ENCODE data around the gene CACYBP. TPM values are rescaled to one million over a fixed set of nuclear protein-coding genes. Genes with fewer than 3 reads are reported as not detected.

The CACYBP gene
- total RNA-seq, 2 experiments from 2014 or later: 394 to 452 TPM

- no peaks in the 10 kb centered on the region for H3K36me3 Mint-ChIP-seq (ENCODE audit: low read depth)
- DNase-seq: peak; percentile 32
- ChIA-PET POLR2A (interaction anchor here (0.7 to 0.9 kb wide), 2 partner anchors 33 to 35 kb away, joined by 3 to 5 read pairs; no protein-coding TSS in a partner anchor), CTCF (interaction anchor here (0.5 to 3.3 kb wide), 9 partner anchors 12 to 176 kb away, joined by 3 to 17 read pairs (median 4); partner anchors contain the start of gene CACYBP)
- intact Hi-C loops (cut with DNase I, micrococcal nuclease): loop anchor here (1.0 to 10.0 kb wide), 4 partner anchors 35 to 810 kb away; partner anchors contain the start of genes CACYBP (in 2 of the 2) and RABGAP1L (in 1 of the 2)
- H3K27ac Mint-ChIP-seq: peak overlapping the region; percentile 92
- no peaks in the 10 kb centered on the region for H3K27me3 Mint-ChIP-seq
- peak; percentile 86 for ATAC-seq
- no peaks in the 10 kb centered on the region for H3K9me3 Mint-ChIP-seq (ENCODE audit: low read depth)
- peak overlapping the region; percentile 53 for H3K4me3 Mint-ChIP-seq
- peaks cover 55% of the 10 kb centered on the region for H3K4me1 Mint-ChIP-seq
Observed at GRCh38 chr1:174964261-174964971, 35.3 kb upstream of the CACYBP start.

GRCh38 chr1:174964972-174965361 lies 34.8 kb upstream of the CACYBP start:
- Mint-ChIP-seq H3K4me1 (peaks cover 60% of the 10 kb centered on the region), H3K27me3 (no peaks in the 10 kb centered on the region), H3K36me3 (ENCODE audit: low read depth) (peaks cover 3% of the 10 kb centered on the region), H3K27ac (peak overlapping the region; percentile 92), H3K4me3 (peak overlapping the region; percentile 53), H3K9me3 (ENCODE audit: low read depth) (no peaks in the 10 kb centered on the region)
- ChIA-PET POLR2A (interaction anchor here (1.2 kb wide), 1 partner anchor 58 kb away, joined by 6 read pairs; the partner anchor contains the start of gene MRPS14), CTCF (interaction anchor here (0.9 to 3.3 kb wide), 4 partner anchors 18 to 177 kb away, joined by 3 to 17 read pairs (median 4); partner anchors contain the start of gene CACYBP)
- peak; percentile 21 for ATAC-seq
- DNase-seq: no peak
- intact Hi-C loops (cut with DNase I, micrococcal nuclease): loop anchor here (1.0 to 10.0 kb wide), 5 partner anchors 34 to 810 kb away; partner anchors contain the start of genes CACYBP (in 2 of the 2) and RABGAP1L (in 1 of the 2)

GRCh38 chr1:174965362-174966007 lies 34.3 kb upstream of the CACYBP start:
- ATAC-seq: no peak
- Mint-ChIP-seq H3K36me3 (ENCODE audit: low read depth) (peaks cover 3% of the 10 kb centered on the region), H3K9me3 (ENCODE audit: low read depth) (no peaks in the 10 kb centered on the region), H3K27ac (peak overlapping the region; percentile 92), H3K4me1 (peaks cover 63% of the 10 kb centered on the region), H3K4me3 (peak overlapping the region; percentile 53), H3K27me3 (no peaks in the 10 kb centered on the region)
- POLR2A ChIA-PET: interaction anchor here (0.6 to 1.2 kb wide), 5 partner anchors 11 to 1758 kb away, joined by 3 to 6 read pairs (median 3); partner anchors contain the start of gene MRPS14
- peak; percentile 11 for DNase-seq
- CTCF ChIA-PET: interaction anchor here (0.5 to 3.3 kb wide), 7 partner anchors 14 to 1609 kb away, joined by 3 to 17 read pairs (median 3); partner anchors contain the start of gene CACYBP
- intact Hi-C loops (cut with DNase I, micrococcal nuclease): loop anchor here (5.0 to 10.0 kb wide), 2 partner anchors 148 to 811 kb away; partner anchors contain the start of gene RABGAP1L (in 1 of the 2)

- H3K36me3 Mint-ChIP-seq (ENCODE audit: low read depth): peaks cover 3% of the 10 kb centered on the region
- intact Hi-C loops (cut with DNase I, micrococcal nuclease): loop anchor here (5.0 to 10.0 kb wide), 2 partner anchors 149 to 811 kb away; partner anchors contain the start of gene RABGAP1L (in 1 of the 2)
- CTCF ChIA-PET: interaction anchor here (0.5 to 3.3 kb wide), 5 partner anchors 13 to 1610 kb away, joined by 3 to 17 read pairs (median 5); partner anchors contain the start of gene CACYBP
- peak overlapping the region; percentile 92 for H3K27ac Mint-ChIP-seq
- no peak for DNase-seq
- peaks cover 63% of the 10 kb centered on the region for H3K4me1 Mint-ChIP-seq
- POLR2A ChIA-PET: interaction anchor here (0.6 to 1.2 kb wide), 5 partner anchors 11 to 1759 kb away, joined by 3 to 6 read pairs (median 3); partner anchors contain the start of gene MRPS14
- no peaks in the 10 kb centered on the region for H3K9me3 Mint-ChIP-seq (ENCODE audit: low read depth)
- H3K4me3 Mint-ChIP-seq: peak overlapping the region; percentile 53
- H3K27me3 Mint-ChIP-seq: no peaks in the 10 kb centered on the region
- ATAC-seq: no peak
Observed at GRCh38 chr1:174966008-174966572, 33.7 kb upstream of the CACYBP start.

DNA sequence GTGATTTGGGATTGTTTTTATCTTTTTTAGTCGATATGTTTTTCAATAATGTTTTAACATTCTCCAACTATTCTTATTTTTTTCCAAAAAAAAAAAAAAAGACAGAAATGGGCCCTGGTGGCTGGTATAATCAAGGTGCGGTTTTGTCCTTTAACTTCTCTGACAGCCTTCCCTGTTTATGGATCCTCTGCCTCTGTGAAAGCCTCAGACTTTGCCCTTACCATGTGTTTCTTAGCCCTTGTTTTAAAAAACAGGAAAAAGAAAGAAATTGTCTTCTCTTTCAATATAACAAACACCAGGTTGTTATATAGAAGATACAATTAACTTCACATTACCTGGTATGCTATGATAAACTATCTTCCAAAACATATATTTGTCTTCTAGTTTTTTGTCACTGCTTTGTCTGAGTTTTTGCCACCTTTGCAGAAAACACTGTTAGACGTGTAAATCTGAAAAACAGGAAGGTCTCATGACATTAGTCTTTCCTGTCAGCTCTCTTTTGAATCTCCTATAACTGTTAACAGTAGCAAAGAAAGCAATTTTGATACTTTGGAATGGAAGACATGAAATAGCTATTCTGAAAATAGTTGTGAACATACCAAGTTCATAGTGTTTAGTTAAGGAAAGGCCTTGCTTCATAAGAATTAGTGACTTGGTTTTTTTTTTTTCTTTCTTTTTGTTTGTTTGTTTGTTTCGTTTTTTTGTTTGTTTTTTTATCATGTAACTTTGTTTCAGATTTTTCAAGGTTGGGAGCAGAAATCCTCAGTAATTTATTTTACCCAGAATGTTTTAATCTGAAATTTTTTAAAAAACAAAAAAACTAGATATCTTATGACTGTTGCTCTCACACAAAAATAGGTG lies 31.7 kb upstream of the CACYBP start:
- intact Hi-C loops (cut with DNase I, micrococcal nuclease): loop anchor here (1.0 to 10.0 kb wide), 7 partner anchors 15 to 813 kb away; partner anchors contain the start of genes CACYBP (in 2 of the 2) and RABGAP1L (in 1 of the 2)
- POLR2A ChIA-PET: interaction anchor here (0.5 to 1.2 kb wide), 8 partner anchors 9 to 1585 kb away, joined by 3 to 10 read pairs (median 4); partner anchors contain the start of gene CACYBP
- CTCF ChIA-PET: interaction anchor here (0.6 to 1.3 kb wide), 6 partner anchors 10 to 746 kb away, joined by 3 to 7 read pairs (median 3); no protein-coding TSS in a partner anchor
- Mint-ChIP-seq H3K4me3 (peak overlapping the region; percentile 24), H3K27me3 (no peaks in the 10 kb centered on the region), H3K4me1 (peaks cover 74% of the 10 kb centered on the region), H3K9me3 (ENCODE audit: low read depth) (no peaks in the 10 kb centered on the region), H3K27ac (peak overlapping the region; percentile 70), H3K36me3 (ENCODE audit: low read depth) (peaks cover 3% of the 10 kb centered on the region)
- no peak for ATAC-seq
- DNase-seq: no peak

DNA sequence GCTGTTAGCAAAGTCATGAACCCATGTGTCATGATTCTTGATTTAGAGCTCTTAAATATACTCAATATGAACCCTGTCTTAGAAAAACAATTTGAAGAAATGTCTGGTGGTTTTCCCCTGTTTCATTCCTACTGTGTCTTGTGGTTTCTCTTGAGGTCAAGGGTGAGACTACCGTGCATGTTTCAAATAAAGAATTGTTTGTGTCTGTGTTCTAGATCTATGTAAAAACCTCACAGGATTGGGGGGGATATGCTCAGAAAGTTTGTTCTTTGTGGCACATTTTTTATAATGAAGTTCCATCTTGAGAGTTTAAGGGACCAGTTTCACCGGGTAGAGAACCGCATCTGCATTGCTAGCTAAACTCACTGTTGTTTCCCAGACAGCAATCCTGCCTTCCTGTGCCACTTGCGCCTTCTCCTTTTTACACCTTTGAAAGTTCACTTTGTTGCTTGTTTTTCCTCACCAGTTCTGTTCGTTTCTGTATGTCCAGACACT lies 30.9 kb upstream of the CACYBP start:
- Mint-ChIP-seq H3K36me3 (ENCODE audit: low read depth) (peaks cover 3% of the 10 kb centered on the region), H3K27ac (peak overlapping the region; percentile 70), H3K4me3 (peak overlapping the region; percentile 24), H3K27me3 (no peaks in the 10 kb centered on the region), H3K4me1 (peaks cover 67% of the 10 kb centered on the region), H3K9me3 (ENCODE audit: low read depth) (no peaks in the 10 kb centered on the region)
- ATAC-seq (peak; percentile 61), DNase-seq (peak; percentile 31)
- ChIA-PET POLR2A (interaction anchor here (0.6 to 1.2 kb wide), 6 partner anchors 8 to 169 kb away, joined by 3 to 10 read pairs (median 4); partner anchors contain the start of gene CACYBP), CTCF (interaction anchor here (0.6 to 1.3 kb wide), 6 partner anchors 9 to 747 kb away, joined by 3 to 7 read pairs (median 3); no protein-coding TSS in a partner anchor)
- intact Hi-C loops (cut with DNase I, micrococcal nuclease): loop anchor here (1.0 to 10.0 kb wide), 7 partner anchors 14 to 814 kb away; partner anchors contain the start of genes CACYBP (in 2 of the 2) and RABGAP1L (in 1 of the 2)

GRCh38 chr1:174969977-174970376 lies 29.8 kb upstream of the CACYBP start:
- Mint-ChIP-seq H3K27me3 (no peaks in the 10 kb centered on the region), H3K4me1 (peaks cover 55% of the 10 kb centered on the region), H3K4me3 (no peak overlapping the region), H3K9me3 (ENCODE audit: low read depth) (no peaks in the 10 kb centered on the region), H3K27ac (peak overlapping the region; percentile 33), H3K36me3 (ENCODE audit: low read depth) (peaks cover 3% of the 10 kb centered on the region)
- CTCF ChIA-PET: interaction anchor here (0.7 to 1.8 kb wide), 3 partner anchors 10 to 20 kb away, joined by 4 to 5 read pairs (median 4); no protein-coding TSS in a partner anchor
- intact Hi-C loops (cut with DNase I, micrococcal nuclease): loop anchor here (2.0 to 10.0 kb wide), 4 partner anchors 13 to 815 kb away; partner anchors contain the start of gene RABGAP1L (in 1 of the 2)
- POLR2A ChIA-PET: interaction anchor here (0.6 kb wide), 1 partner anchor 946 kb away, joined by 4 read pairs; no protein-coding TSS in a partner anchor
- DNase-seq (peak; percentile 33), ATAC-seq (peak; percentile 7)

DNA sequence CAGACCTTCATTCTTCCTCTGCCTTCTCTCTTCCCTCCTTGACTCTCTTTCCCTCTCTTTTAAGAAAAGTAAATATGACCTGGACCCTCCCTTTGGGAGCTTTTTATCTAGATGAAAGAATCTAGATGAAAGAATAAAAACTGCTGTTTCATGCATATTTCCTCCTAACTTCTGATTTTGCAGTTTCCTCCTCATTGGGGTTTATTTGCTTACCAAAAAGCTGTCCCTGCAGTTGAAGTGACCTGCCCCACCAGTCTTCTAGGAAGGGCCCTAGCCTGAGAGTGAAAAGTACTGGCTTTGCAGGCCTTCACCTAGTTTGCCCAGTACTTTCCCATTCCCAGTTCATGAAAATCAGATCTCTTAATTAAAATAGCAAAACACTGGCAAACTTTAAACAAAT lies 28.3 kb upstream of the CACYBP start:
- H3K9me3 Mint-ChIP-seq (ENCODE audit: low read depth): no peaks in the 10 kb centered on the region
- H3K4me1 Mint-ChIP-seq: peaks cover 51% of the 10 kb centered on the region
- H3K27me3 Mint-ChIP-seq: no peaks in the 10 kb centered on the region
- CTCF ChIA-PET: interaction anchor here (0.9 to 1.8 kb wide), 5 partner anchors 9 to 15 kb away, joined by 3 to 6 read pairs (median 4); no protein-coding TSS in a partner anchor
- DNase-seq: no peak
- POLR2A ChIA-PET: no interaction called here
- no peak overlapping the region for H3K4me3 Mint-ChIP-seq
- intact Hi-C loops (cut with DNase I, micrococcal nuclease): no loop called here
- H3K36me3 Mint-ChIP-seq (ENCODE audit: low read depth): peaks cover 11% of the 10 kb centered on the region
- no peak for ATAC-seq
- no peak overlapping the region for H3K27ac Mint-ChIP-seq

GRCh38 chr1:174971902-174972301 lies 27.8 kb upstream of the CACYBP start:
- no peak for ATAC-seq
- Mint-ChIP-seq H3K9me3 (ENCODE audit: low read depth) (no peaks in the 10 kb centered on the region), H3K27me3 (no peaks in the 10 kb centered on the region), H3K4me1 (peaks cover 53% of the 10 kb centered on the region), H3K4me3 (no peak overlapping the region), H3K36me3 (ENCODE audit: low read depth) (peaks cover 11% of the 10 kb centered on the region), H3K27ac (no peak overlapping the region)
- no peak for DNase-seq
- POLR2A ChIA-PET: interaction anchor here (0.6 kb wide), 1 partner anchor 20 kb away, joined by 3 read pairs; no protein-coding TSS in a partner anchor
- intact Hi-C loops (cut with DNase I, micrococcal nuclease): no loop called here
- CTCF ChIA-PET: interaction anchor here (0.9 to 1.3 kb wide), 4 partner anchors 8 to 14 kb away, joined by 3 to 6 read pairs (median 4); no protein-coding TSS in a partner anchor

All from activated CD4-positive, alpha-beta T cell treated with anti-CD3 and anti-CD28 coated beads for 36 hours (primary cell).